Stimulated activated CD4-positive, alpha-beta T cell treated with anti-CD3 and anti-CD28 coated beads, Interleukin-12 subunit alpha, Interleukin-12 subunit beta, amount 100 ng/mL, for 48 hours (primary cell): ENCODE results near the gene RHBDF2.

ENCODE experiments used
- DNase-seq, 3 donors: peaks; one replicate each; pipeline ENCODE4 v3.0.0-alpha.2; 2020; ENCODE audit warnings: low read depth in 2 of 3, low spot score in 1 of 3

RHBDF2 gene

GRCh38 chr17:76501018-76501826 is at the start of gene RHBDF2:
RHBDF2 (minus strand) TSS chr17:76501423; CDS start chr17:76481524, 19,899 bp downstream.
- DNase-seq: peak; percentile 91 to 99 (median 94)

GRCh38 chr17:76549539-76549938 is 48.3 kb upstream of the RHBDF2 start:
- DNase-seq: no peak

GRCh38 chr17:76549215-76549518 is 47.9 kb upstream of the RHBDF2 start:
- no peak for DNase-seq

GRCh38 chr17:76548378-76549214 is 47.4 kb upstream of the RHBDF2 start:
- no peak for DNase-seq

GRCh38 chr17:76547642-76548202 is 46.5 kb upstream of the RHBDF2 start:
- no peak for DNase-seq

- DNase-seq: peak in 2 of 3 donors; percentile 36 to 40
Observed at GRCh38 chr17:76547183-76547641, 46.0 kb upstream of the RHBDF2 start.

- DNase-seq: no peak
Observed at GRCh38 chr17:76546556-76547182, 45.4 kb upstream of the RHBDF2 start.

- no peak for DNase-seq
Observed at GRCh38 chr17:76545918-76546555, 44.8 kb upstream of the RHBDF2 start.

- no peak for DNase-seq
Observed at GRCh38 chr17:76544546-76545365, 43.5 kb upstream of the RHBDF2 start.

GRCh38 chr17:76543826-76544545 is 42.8 kb upstream of the RHBDF2 start:
- DNase-seq: no peak

- DNase-seq: no peak
Observed at GRCh38 chr17:76543482-76543825, 42.2 kb upstream of the RHBDF2 start.

GRCh38 chr17:76542984-76543383 is 41.8 kb upstream of the RHBDF2 start:
- DNase-seq: no peak

GRCh38 chr17:76542566-76542971 is 41.3 kb upstream of the RHBDF2 start:
- no peak for DNase-seq

- no peak for DNase-seq
Observed at GRCh38 chr17:76541739-76542454, 40.7 kb upstream of the RHBDF2 start.

- DNase-seq: no peak
Observed at GRCh38 chr17:76540381-76541300, 39.4 kb upstream of the RHBDF2 start.

GRCh38 chr17:76539631-76540271 is 38.5 kb upstream of the RHBDF2 start, which contains the start of gene PRCD:
PRCD (plus strand) TSS chr17:76540044; CDS start chr17:76540142, 98 bp downstream.
- no peak for DNase-seq

GRCh38 chr17:76538941-76539570 is 37.8 kb upstream of the RHBDF2 start:
- DNase-seq: no peak
